DMS 273 (cell line): ENCODE measurements around the gene DNAJC5.

Experiments used
- DNase-seq: peaks from one replicate; lab custom pipeline; 2025; ENCODE audit not compliant: unreplicated experiment; lab: John Stamatoyannopoulos, UW

Gene DNAJC5

DNA sequence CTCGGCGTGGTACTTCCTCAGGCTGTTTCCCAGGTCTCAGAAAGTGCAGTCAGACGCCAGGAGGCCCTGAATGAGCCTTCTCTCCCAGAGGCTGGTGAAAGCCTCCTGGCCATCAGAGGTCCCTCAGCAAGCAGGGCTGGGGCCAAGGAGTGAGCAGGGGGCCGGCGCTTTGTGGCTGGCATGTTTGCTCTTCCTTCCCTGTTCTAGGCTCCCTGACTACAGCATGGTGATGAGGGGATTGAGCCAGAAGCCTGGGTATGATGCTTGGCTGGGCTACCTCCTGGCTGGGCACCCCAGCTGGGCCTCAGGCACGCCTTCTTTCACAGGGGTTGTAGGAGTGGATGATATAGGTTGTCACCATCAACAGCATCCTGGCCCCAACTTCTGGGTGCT, 11.7 kb upstream of the DNAJC5 start:
- DNase-seq, result no peak

DNA sequence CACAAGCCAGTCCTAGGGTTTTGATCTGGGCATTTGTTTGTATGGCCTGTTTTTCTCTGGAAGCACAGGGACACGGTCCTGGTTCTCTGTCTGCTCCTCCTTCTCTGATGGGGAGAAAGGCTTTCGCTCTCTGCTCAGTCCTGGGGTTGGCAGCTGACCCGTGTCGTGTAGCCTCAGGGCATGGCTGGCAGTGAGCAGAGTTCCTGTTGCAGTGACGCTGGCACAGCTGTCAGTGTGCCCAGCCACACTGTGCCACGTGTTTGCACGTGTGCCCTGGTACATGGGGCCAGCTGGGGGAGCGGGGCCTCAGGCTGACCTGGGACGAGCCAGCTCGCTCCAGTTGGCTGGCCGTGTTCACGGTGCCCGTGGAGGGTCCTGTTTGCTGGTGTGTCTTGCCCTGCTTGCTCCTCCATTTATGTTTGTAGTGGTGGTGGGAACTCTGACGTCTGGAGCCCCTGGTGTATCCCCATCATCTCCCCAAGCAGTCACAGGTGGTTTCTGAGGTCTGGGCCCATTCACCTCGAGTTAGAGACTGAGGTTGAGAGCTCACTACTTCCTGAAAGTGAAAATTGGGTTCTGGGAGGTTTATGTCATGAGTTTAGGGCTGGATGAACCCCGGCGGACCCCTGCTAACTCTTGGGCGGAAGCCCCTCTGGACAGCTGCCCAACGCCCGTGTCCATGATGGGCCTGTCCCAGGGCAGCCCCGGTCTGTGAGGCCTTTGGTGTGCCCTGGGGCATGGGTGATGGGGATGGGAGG, 10.2 kb upstream of the DNAJC5 start:
- no peak for DNase-seq

DNA sequence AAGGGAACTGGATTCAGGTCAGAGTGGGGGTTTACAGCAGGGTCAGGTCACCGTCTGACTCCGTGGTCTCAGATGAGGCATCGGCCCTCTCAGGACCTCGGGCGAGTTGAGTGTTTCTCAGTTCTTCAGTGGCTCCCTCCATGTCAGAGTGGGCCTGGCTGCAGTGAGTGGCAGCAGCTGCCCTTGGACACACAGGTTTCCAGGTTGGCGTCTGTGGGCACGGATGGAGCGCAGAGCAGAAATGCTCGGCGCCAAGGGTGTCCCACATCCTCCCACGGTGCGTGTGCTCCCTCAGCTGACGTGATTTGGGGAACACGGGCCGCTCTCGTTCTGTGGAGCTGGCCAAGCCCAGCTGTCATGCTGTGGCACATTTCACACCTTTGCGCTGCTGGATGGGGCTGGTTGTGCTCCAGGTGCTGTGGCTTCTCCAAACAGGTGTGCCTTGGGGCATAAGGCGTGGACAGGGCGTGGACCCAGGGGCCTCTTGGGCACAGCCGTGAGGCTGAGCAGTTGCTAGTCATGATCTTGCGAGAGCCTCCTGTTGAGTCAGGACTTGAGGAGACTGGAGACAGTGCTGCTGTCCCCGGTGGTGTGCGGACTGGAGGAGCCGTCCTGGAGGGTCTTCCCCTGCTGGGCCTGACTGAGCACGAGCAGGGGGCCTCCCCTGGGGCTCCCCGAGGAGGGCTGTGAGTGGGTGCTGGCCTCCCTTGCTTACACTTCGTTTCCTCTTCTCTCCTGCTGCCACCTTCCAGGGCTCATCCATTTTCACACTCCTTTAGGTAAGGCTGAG, 9.5 kb upstream of the DNAJC5 start:
- no peak for DNase-seq

DNA sequence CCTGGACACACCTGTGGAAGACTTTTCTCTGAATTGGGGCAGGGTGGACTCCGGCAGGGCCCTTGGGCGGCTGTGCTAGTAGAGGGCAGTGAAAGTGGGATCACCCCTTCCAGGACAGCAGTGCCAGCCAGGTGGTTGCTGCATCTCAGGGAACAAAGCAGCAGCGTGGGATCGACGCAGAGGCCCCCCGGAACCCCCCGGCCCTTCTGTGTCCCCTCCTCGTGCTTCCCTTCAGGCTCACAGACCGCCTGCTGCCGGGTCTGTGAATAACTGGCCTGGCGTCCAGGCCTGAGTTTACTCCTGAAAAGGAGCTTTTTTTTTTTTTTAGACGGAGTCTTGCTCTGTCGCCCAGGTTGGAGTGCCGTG, 8.9 kb upstream of the DNAJC5 start:
- DNase-seq, result no peak

DNA sequence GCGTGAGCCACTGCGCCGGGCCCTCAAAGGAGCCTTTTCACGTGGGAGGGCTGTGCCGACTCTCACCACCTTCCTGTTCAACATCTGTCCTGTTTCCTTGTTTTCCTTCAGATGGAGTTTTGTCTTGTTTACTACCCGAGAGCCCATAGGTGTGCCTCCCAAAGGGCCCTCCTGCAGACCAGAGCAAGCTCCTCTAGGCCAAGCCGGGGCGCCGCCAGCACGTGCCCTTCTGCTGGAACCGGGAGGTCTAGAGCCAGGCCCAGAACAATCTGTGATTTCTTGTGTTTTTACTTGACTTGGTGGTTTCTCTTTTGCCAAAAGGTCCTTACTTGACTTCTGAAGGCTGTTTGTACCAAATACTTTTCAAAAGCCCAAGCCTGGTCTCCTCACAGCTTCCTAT, 8.0 kb upstream of the DNAJC5 start:
- DNase-seq, result no peak

GRCh38 chr20:63889241-63890200, 5.4 kb upstream of the DNAJC5 start:
- no peak for DNase-seq

GRCh38 chr20:63890201-63890576, 4.7 kb upstream of the DNAJC5 start:
- no peak for DNase-seq

DNA sequence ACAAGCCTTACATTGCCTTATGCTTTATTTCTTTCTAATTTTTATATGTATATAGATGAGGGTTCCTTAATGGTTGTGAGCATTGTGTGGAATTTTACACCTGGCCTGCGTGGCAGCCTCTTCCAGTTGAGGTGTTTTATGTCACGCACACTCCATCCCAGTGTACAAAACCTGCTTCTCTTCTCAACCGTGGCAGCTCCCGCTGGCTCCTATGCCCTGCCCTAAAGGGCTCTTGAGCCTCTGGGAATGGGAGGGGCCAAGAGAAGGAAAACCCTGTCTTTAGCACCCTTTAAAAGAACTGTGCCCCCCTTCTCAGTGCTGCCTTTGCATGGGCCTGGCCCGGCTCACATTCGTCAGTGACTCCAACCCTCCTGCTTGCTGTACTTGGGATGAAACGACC, 4.3 kb upstream of the DNAJC5 start:
- DNase-seq, result no peak

GRCh38 chr20:63891061-63892002, 3.6 kb upstream of the DNAJC5 start:
- DNase-seq, result no peak

DNA sequence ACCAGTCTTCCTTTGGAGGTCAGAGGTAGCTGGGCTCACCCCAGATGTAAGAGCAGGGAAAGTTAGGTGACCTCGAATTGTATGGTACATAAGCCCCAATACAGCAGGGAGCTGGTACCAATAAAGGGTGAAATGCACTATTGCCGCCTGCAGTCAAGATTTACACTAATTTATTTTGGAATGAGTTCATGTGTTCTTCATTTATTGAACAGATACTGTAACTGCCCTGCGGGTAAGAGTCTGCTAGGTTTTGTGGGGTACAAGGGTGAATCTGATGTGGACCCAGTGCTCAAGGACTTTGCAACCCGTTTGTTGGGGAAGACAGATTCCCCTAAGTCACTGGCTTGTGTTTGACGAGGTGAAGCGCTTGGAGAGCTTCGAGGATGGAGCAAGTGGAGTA, 2.5 kb upstream of the DNAJC5 start:
- DNase-seq, result no peak

- peak; percentile 29 for DNase-seq
These were observed 948 bp upstream of the DNAJC5 start for GRCh38 chr20:63893999-63894357.

- DNase-seq, result peak; percentile 56
These were observed 451 bp downstream of the DNAJC5 start for GRCh38 chr20:63895202-63895951.

GRCh38 chr20:63895952-63896263, 982 bp downstream of the DNAJC5 start:
- DNase-seq, result no peak

DNA sequence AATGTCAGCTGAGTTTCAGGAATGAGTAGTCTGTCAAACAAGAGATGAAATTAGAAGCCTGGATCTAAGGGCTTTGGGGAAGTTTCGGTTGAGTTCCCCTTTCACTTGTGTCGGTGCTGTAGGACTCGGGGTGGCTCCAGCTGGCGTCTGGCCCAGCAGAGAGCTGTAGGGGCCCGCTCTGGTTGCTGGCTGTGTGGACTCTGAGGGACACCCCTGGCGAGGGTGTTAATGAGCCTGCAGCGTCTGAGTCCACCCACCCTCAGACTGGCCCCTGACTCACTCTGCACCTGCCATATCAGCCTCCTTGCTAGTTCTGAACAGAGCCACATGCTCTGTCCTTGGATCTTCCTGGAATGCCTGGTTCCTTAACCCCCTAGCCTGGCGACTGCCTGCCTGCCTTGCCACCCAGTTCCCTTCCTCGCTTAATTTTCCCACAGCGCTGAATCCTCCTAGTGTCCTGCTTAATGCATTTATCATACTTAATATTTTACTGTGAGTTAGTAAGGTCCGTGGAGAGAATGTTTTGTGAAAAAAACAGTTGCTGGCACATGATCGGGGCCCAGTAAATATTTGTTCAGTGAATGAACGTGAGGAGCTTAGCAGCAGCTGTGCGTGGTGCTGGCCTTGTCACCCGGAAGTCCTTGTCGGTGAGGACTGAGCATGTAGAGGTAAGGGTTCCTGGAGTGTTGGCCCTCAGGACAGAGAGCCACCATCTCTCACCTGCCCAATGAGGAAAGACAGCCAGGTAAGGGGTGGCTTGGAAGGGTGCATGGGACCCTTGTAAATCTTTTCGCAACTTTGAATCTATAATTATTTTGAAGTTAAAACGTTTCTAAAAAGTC, 1.6 kb downstream of the DNAJC5 start:
- DNase-seq, result peak; percentile 57

DNA sequence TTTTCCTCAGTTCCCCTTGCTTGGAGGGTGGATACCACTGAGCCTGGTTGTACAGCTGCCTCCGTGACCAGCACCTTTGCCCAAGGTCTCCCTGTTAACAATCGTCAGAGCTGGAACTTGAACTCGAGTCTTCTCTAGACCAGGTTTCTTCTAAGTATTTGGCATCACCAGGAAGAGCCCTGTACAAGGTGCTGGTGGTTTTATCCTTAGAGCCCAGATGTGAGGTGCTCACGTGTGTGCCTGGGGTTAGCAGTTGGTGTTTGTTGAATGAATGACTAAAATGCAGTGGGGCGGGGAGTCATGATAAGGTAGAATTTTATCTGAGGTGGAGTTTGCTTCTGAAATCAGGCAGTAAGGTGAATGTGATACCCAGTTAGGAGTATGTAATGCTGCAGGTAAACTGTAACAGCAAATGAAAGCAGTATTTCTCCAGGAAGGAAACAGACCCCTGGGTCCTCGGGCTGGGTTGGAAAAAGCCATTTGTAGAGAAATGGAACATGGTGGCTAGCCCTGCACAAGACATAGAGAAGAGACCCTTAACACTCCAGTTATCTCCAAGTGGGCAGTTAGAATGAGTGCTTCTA, 3.1 kb downstream of the DNAJC5 start:
- DNase-seq, result no peak

DNA sequence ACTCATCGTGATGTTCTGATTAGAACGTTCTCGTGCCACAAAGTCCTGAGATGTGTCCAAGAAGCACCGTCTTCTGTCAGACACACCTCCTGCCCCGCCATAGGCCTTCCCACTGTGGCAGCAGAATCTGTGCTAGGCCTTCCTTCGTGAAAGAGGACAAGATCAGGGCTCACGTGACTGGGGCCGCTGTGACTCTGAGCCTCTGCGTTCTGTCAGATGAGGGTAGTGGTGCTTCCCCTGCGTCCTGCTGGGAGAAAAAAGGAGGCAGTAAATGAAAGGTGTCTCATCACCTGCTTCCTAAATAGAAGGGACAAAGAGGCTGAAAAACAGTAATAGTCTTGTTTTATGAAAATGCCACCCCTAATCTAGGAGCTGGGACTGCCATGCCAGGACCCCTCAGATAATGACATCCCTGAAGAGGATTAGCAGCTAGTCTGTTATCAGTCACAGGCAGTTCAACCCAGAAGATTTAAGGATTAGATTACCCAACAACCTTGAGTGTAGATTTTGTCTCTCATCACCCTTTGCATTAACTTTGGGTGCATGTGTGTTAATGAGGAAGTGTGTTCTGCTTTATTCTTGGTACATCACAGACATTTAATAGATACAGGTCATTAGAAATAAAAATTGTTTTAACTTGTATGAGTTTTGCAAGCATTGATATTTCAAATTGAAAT, 4.1 kb downstream of the DNAJC5 start:
- DNase-seq, result no peak

DNA sequence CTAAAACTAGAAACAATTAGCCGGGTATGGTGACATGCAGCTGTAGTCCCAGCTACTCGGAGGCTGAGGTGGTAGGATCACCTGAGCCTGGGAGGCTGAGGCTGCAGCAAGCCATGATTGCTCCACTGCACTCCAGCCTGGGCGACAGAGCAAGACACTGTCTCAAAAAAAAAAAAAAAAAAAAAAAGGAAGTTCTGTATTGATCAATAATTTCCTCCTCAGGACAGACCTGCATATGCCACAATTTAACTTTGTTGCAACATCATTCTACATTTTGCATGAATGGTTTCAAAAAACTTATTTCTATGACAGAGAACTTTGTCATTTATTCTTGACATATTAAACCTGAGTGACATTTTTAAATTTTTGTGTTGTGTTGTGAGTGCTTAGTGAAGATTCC, 5.5 kb downstream of the DNAJC5 start:
- no peak for DNase-seq
